ENCODE results near the gene AASDHPPT.

- TF ChIP-seq PATZ1 (CRISPR knock-in tag; IDR thresholded peaks at IDR 0.05; ENCODE audit: borderline replicate concordance) (no peak), THAP12 (CRISPR knock-in tag; IDR thresholded peaks at IDR 0.05) (no peak), POLR2A (conservative IDR thresholded peaks at IDR 0.05) (no peak), CXXC5 (CRISPR knock-in tag; IDR thresholded peaks at IDR 0.05) (no peak), ZNF592 (IDR thresholded peaks at IDR 0.05) (no peak), CREB3L1 (IDR thresholded peaks at IDR 0.05; ENCODE audit: borderline replicate concordance, low read depth) (no peak), YY1 (IDR thresholded peaks at IDR 0.05; ENCODE audit: borderline replicate concordance in 1 of 3, control insufficient read depth in 1 of 3, extremely low read depth in 1 of 3, insufficient read depth in 3 of 3, insufficient read length in 1 of 3, insufficient replicate concordance in 2 of 3, low read depth in 1 of 3, low read length in 2 of 3) (no peak)
Measured at GRCh38 chr11:106061249-106061784, 16.1 kb upstream of the AASDHPPT start.

All from K562 (cell line).